K562 (cell line): ENCODE results near the gene DAPK1. TPM values are rescaled to one million over a fixed set of nuclear protein-coding genes. Genes with fewer than 3 reads are reported as not detected.
A peak's percentile ranks its signal among the peaks of the same experiment; 100 is the strongest.

Source experiments
- ATAC-seq: fragments of 200-7000 bp; cut with Tn5 transposase; 3 replicates; pipeline ENCODE4 v1.9.1; 2020; ENCODE audit warnings: moderate library complexity
- BruUV-seq: library from RNA; stranded (reverse); fragments of 400-500 nt; replicated peaks from 2 replicates; lab custom pipeline; 2021; lab: Mats Ljungman, UMichigan
- CTCF ChIA-PET: fragments of 300-600 bp; formaldehyde crosslinking; extraction: SDS; loops from one replicate; lab custom pipeline; 2021; ENCODE audit warnings: low intra/inter-chr PET ratio; lab: Yijun Ruan, JAX
- POLR2A ChIA-PET: fragments of 300-600, 350-650 bp; sonication (Branson Sonifier 250); formaldehyde crosslinking; extraction: SDS; loops from one replicate; lab custom pipeline; 2021; ENCODE audit warnings: antibody characterized with exemption, inconsistent platforms; lab: Yijun Ruan, JAX
- DNase-seq, 4 experiments: peaks; one replicate each; pipeline versions ENCODE4 v3.0.0 to v3.0.0-alpha.2; 2011 to 2018; ENCODE audit warnings: low spot score in 3 of 4, mixed read lengths in 3 of 4; ENCODE audit errors: extremely low read depth in 1 of 4
- FAIRE-seq: peaks from 2 replicates; lab custom pipeline; 2011; peaks lifted over from hg19 to GRCh38; lab: Jason Lieb, UNC
- H2AFZ ChIP-seq: 2 replicates; pipeline ENCODE4 v1.6.0; 2011; ENCODE audit warnings: low read depth, low read length, control low read depth, inconsistent platforms
- H3K27ac ChIP-seq: fragments of 200-600 bp; 3 replicates; pipeline ENCODE4 v1.8.0; 2011; ENCODE audit warnings: low read depth, mild to moderate bottlenecking, control low read depth, inconsistent platforms, low read length, moderate library complexity, mixed read lengths; ENCODE audit errors: extremely low read depth
- H3K27me3 ChIP-seq, 2 experiments: fragments of 300-600 bp in 1 of 2; 2 replicates in 1 of 2; 3 replicates in 1 of 2; pipeline versions ENCODE4 v1.6.0 to v1.8.0; 2011; ENCODE audit warnings: inconsistent platforms in 2 of 2, low read length in 2 of 2, mild to moderate bottlenecking in 1 of 2, mixed read lengths in 1 of 2, moderate library complexity in 1 of 2; ENCODE audit not compliant: control insufficient read depth in 2 of 2, insufficient read depth in 2 of 2
- H3K36me3 ChIP-seq: fragments of 300-600 bp; 3 replicates; pipeline ENCODE4 v1.8.0; 2011; ENCODE audit warnings: mild to moderate bottlenecking, low read length, inconsistent platforms; ENCODE audit not compliant: control insufficient read depth, insufficient read depth
- H3K4me1 ChIP-seq, 2 experiments: fragments of 200-600 bp in 1 of 2; replicated peaks in 1 of 2; 2 replicates in 1 of 2; 3 replicates in 1 of 2; pipeline versions ENCODE4 v1.5.1 to v1.8.0; 2011; ENCODE audit warnings: inconsistent platforms in 2 of 2, low read length in 2 of 2, mild to moderate bottlenecking in 1 of 2, mixed read lengths in 1 of 2, moderate library complexity in 1 of 2; ENCODE audit not compliant: control insufficient read depth in 2 of 2, insufficient read depth in 2 of 2
- H3K4me2 ChIP-seq: 2 replicates; pipeline ENCODE4 v1.6.1; 2011; ENCODE audit warnings: low read length, control low read depth, inconsistent platforms, mixed read lengths; ENCODE audit not compliant: insufficient read depth
- H3K4me3 ChIP-seq: fragments of 200-600 bp; sonication (generic), shearing (Covaris generic); 2 replicates; pipeline ENCODE4 v1.5.1; 2016; ENCODE audit warnings: control low read depth, inconsistent platforms
- H3K79me2 ChIP-seq: fragments of 200-600 bp; 3 replicates; pipeline ENCODE4 v1.8.0; 2011; ENCODE audit warnings: low read length, inconsistent platforms; ENCODE audit not compliant: control insufficient read depth, insufficient read depth
- H3K9ac ChIP-seq, 2 experiments: 2 replicates each; pipeline versions ENCODE4 v1.6.0 to v1.6.1; 2011; ENCODE audit warnings: low read depth in 2 of 2, low read length in 2 of 2, control low read depth in 1 of 2, inconsistent platforms in 1 of 2, mild to moderate bottlenecking in 1 of 2, mixed read lengths in 1 of 2; ENCODE audit not compliant: insufficient read depth in 1 of 2
- H3K9me1 ChIP-seq: one replicate; pipeline ENCODE4 v1.6.0; 2011; ENCODE audit warnings: inconsistent platforms, mild to moderate bottlenecking, low read length, moderate library complexity; ENCODE audit not compliant: control insufficient read depth, insufficient read depth
- H3K9me3 ChIP-seq: replicated peaks from 2 replicates; pipeline ENCODE4 v1.5.1; 2011; ENCODE audit warnings: low read depth, low read length, inconsistent platforms; ENCODE audit not compliant: control insufficient read depth, insufficient read depth
- H4K20me1 ChIP-seq: replicated peaks from 2 replicates; pipeline ENCODE4 v1.6.1; 2011; ENCODE audit warnings: low read length, inconsistent platforms, mixed read lengths; ENCODE audit not compliant: control insufficient read depth, insufficient read depth
- C11orf30 ChIP-seq: fragments of 450-650 bp; IDR thresholded peaks from 2 replicates; pipeline ENCODE4 v1.6.1; 2016; ENCODE audit warnings: low read depth, mild to moderate bottlenecking
- CC2D1A ChIP-seq: fragments of 450-650 bp; IDR thresholded peaks from 2 replicates; pipeline ENCODE4 v1.6.1; 2017; ENCODE audit warnings: mild to moderate bottlenecking
- KLF13 ChIP-seq: fragments of 450-650 bp; IDR thresholded peaks from 2 replicates; pipeline ENCODE4 v1.6.1; 2016; ENCODE audit warnings: missing genetic modification characterization, low read depth, mild to moderate bottlenecking, missing compliant biosample characterization, moderate library complexity, borderline replicate concordance
- POLR2G ChIP-seq: fragments of 200-400 bp; formaldehyde crosslinking; IDR thresholded peaks from 2 replicates; pipeline ENCODE4 v1.6.1; 2017; ENCODE audit warnings: low read depth, mild to moderate bottlenecking, antibody characterized with exemption, low read length, moderate library complexity
- RB1 ChIP-seq: fragments of 450-650 bp; IDR thresholded peaks from 2 replicates; pipeline ENCODE4 v1.6.1; 2017; ENCODE audit warnings: low read depth, mild to moderate bottlenecking
- RFX1 ChIP-seq: fragments of 450-650 bp; IDR thresholded peaks from 2 replicates; pipeline ENCODE4 v1.6.1; 2016; ENCODE audit warnings: mild to moderate bottlenecking, moderate library complexity
- SMARCC2 ChIP-seq: fragments of 450-650 bp; IDR thresholded peaks from 2 replicates; pipeline ENCODE4 v1.6.1; 2017; ENCODE audit warnings: antibody characterized with exemption, moderate library complexity, mild to moderate bottlenecking, low read depth
- ZNF316 ChIP-seq: fragments of 450-650 bp; IDR thresholded peaks from 2 replicates; pipeline ENCODE4 v1.6.1; 2016
- WGBS: fragments of 100-300 bp; shearing (Covaris generic); methylation state at CpG from one replicate; pipeline ENCODE4 v1.1.6; 2016; ENCODE audit warnings: low coverage, mixed read lengths; ENCODE audit not compliant: insufficient coverage; ENCODE audit errors: missing lambda C conversion rate; 5-methylcytosine and 5-hydroxymethylcytosine counted together
- in situ Hi-C: fragments of 300-500 bp; cut with MboI; formaldehyde crosslinking; loops from 4 replicates; pipeline ENCODE4 v1.15.0; 2018; ENCODE audit warnings: inconsistent platforms, mixed read lengths
- intact Hi-C: fragments of 100-400 bp; cut with micrococcal nuclease; formaldehyde crosslinking; loops from 2 replicates; pipeline ENCODE4 v1.14.2; 2022
- polyA plus RNA-seq, 8 experiments: library from polyadenylated mRNA; depleted of rRNA in 4 of 8; stranded (reverse) in 5 of 8; unstranded in 3 of 8; fragments of >200 nt; fragmentation: Nextera tagmentation in 2 of 8; fragmentation: Illumina TruSeq in 1 of 8; extraction: Ambion mirVana in 2 of 8; extraction: Trizol in 1 of 8; gene quantifications; 2 replicates each; pipeline versions ENCODE4 v1.2.1 to v1.2.3, GENCODE V29; 2011 to 2014; ENCODE audit warnings: inconsistent platforms in 1 of 8, missing spikeins in 1 of 8
- total RNA-seq, 7 experiments: library from RNA; depleted of rRNA in 6 of 7; stranded (reverse); fragments of >200 nt in 6 of 7; fragmentation: Illumina TruSeq in 2 of 7; extraction: Trizol in 2 of 7; gene quantifications; 2 replicates each; pipeline versions ENCODE4 v1.2.1 to v1.2.3, GENCODE V29; 2011 to 2021; ENCODE audit warnings: low replicate concordance in 1 of 7
- TF ChIP-seq, protein P1 (sequence below): sonication (generic); formaldehyde crosslinking; IDR thresholded peaks from 2 replicates; pipeline ENCODE4 v1.8.1; 2022; ENCODE audit warnings: missing genetic modification reagents
- TF ChIP-seq, protein P2 (sequence below): sonication (generic); formaldehyde crosslinking; IDR thresholded peaks from 2 replicates; pipeline ENCODE4 v1.8.1; 2023; ENCODE audit warnings: mild to moderate bottlenecking, missing genetic modification reagents

DAPK1 gene
- total and polyA plus RNA-seq, 9 of the 15 experiments (the other 6 are each of a cell fraction or from before 2014, with no cell fraction given) = 1.7 to 26.4 (median 15.8) TPM

DNA sequence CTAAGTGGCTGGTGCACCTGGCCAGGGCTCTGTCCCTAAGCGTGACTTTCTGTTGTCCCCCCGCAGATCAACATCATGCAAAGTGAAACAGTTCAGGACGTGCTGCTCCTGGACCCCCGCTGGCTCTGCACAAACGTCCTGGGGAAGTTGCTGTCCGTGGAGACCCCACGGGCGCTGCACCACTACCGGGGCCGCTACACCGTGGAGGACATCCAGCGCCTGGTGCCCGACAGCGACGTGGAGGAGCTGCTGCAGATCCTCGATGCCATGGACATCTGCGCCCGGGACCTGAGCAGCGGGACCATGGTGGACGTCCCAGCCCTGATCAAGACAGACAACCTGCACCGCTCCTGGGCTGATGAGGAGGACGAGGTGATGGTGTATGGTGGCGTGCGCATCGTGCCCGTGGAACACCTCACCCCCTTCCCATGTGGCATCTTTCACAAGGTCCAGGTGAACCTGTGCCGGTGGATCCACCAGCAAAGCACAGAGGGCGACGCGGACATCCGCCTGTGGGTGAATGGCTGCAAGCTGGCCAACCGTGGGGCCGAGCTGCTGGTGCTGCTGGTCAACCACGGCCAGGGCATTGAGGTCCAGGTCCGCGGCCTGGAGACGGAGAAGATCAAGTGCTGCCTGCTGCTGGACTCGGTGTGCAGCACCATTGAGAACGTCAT is 208.5 kb downstream of the DAPK1 start:
- in situ Hi-C loops (no loop called here), intact Hi-C loops (no loop called here)
- DNase-seq (no peak), FAIRE-seq (no peak), ATAC-seq (no peak)
- Histone ChIP-seq H3K9ac (no peak overlapping the region), H3K4me3 (no peak overlapping the region), H4K20me1 (no peaks in the 10 kb centered on the region), H3K27ac (no peak overlapping the region), H3K4me2 (no peak overlapping the region), H3K36me3 (peaks cover 24% of the 10 kb centered on the region; the same call in 2 of the 3 replicates), H2AFZ (no peak overlapping the region), H3K27me3 (no peaks in the 10 kb centered on the region), H3K79me2 (no peaks in the 10 kb centered on the region), H3K9me1 (no peaks in the 10 kb centered on the region), H3K9me3 (no peaks in the 10 kb centered on the region), H3K4me1 (peaks cover 3 to 15% of the 10 kb centered on the region in 2 experiments; a peak in 3 of 5 replicates)
- WGBS = 82% methylated on average over 16 of the region's 39 CpGs
- ChIA-PET CTCF (no interaction called here), POLR2A (interaction anchor here (1.1 kb wide), 1 partner anchor 197 kb away, joined by 3 read pairs; no protein-coding TSS in a partner anchor)
- BruUV-seq = no TSS peak
- TF ChIP-seq RB1 (no peak), POLR2G (0 out of 2 replicates have a peak, but pooled peaks have one; percentile 30)

DNA sequence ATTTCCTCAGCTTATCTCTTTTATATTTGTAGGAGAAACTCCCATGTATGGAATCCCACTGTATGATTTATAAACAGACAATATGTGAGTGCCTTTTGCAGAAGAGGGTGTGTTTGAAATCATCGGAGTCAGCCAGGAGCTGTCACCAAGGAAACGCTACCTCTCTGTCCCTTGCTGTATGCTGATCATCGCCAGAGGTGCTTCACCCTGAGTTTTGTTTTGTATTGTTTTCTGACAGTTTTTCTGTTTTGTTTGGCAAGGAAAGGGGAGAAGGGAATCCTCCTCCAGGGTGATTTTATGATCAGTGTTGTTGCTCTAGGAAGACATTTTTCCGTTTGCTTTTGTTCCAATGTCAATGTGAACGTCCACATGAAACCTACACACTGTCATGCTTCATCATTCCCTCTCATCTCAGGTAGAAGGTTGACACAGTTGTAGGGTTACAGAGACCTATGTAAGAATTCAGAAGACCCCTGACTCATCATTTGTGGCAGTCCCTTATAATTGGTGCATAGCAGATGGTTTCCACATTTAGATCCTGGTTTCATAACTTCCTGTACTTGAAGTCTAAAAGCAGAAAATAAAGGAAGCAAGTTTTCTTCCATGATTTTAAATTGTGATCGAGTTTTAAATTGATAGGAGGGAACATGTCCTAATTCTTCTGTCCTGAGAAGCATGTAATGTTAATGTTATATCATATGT is 210.3 kb downstream of the DAPK1 start:
- H3K27ac ChIP-seq = no peak overlapping the region
- CTCF ChIA-PET = no interaction called here
- FAIRE-seq (no peak), DNase-seq (no peak), ATAC-seq (no peak)
- no peak overlapping the region for H3K4me3 ChIP-seq
- intact Hi-C loops (no loop called here), in situ Hi-C loops (no loop called here)
- no peaks in the 10 kb centered on the region for H3K9me3 ChIP-seq
- TSS peak; percentile 31 for BruUV-seq
- no peaks in the 10 kb centered on the region for H3K27me3 ChIP-seq
- peaks cover under 1% of the 10 kb centered on the region for H3K9me1 ChIP-seq
- WGBS = 49% methylated on average over 6 of the region's 6 CpGs
- H4K20me1 ChIP-seq = no peaks in the 10 kb centered on the region
- H3K79me2 ChIP-seq = no peaks in the 10 kb centered on the region
- H3K36me3 ChIP-seq = peaks cover 20% of the 10 kb centered on the region; the same call in 2 of the 3 replicates
- no peak overlapping the region for H3K9ac ChIP-seq
- peaks cover 12 to 28% of the 10 kb centered on the region in 2 experiments; a peak in 4 of 5 replicates for H3K4me1 ChIP-seq
- POLR2A ChIA-PET = no interaction called here
- no peak overlapping the region for H2AFZ ChIP-seq
- no peak overlapping the region for H3K4me2 ChIP-seq
- TF ChIP-seq RFX1 = peak; percentile 9; the same call in 1 of the 2 replicates
- TF ChIP-seq ZNF316 = 0 out of 2 replicates have a peak, but pooled peaks have one; percentile 5
- TF ChIP-seq, protein P1, sequence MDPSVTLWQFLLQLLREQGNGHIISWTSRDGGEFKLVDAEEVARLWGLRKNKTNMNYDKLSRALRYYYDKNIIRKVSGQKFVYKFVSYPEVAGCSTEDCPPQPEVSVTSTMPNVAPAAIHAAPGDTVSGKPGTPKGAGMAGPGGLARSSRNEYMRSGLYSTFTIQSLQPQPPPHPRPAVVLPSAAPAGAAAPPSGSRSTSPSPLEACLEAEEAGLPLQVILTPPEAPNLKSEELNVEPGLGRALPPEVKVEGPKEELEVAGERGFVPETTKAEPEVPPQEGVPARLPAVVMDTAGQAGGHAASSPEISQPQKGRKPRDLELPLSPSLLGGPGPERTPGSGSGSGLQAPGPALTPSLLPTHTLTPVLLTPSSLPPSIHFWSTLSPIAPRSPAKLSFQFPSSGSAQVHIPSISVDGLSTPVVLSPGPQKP (CRISPR knock-in tag) = no peak
- no peak for TF ChIP-seq CC2D1A
- no peak for TF ChIP-seq KLF13 (tag)
- TF ChIP-seq, protein P2, sequence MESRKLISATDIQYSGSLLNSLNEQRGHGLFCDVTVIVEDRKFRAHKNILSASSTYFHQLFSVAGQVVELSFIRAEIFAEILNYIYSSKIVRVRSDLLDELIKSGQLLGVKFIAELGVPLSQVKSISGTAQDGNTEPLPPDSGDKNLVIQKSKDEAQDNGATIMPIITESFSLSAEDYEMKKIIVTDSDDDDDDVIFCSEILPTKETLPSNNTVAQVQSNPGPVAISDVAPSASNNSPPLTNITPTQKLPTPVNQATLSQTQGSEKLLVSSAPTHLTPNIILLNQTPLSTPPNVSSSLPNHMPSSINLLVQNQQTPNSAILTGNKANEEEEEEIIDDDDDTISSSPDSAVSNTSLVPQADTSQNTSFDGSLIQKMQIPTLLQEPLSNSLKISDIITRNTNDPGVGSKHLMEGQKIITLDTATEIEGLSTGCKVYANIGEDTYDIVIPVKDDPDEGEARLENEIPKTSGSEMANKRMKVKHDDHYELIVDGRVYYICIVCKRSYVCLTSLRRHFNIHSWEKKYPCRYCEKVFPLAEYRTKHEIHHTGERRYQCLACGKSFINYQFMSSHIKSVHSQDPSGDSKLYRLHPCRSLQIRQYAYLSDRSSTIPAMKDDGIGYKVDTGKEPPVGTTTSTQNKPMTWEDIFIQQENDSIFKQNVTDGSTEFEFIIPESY = no peak
- TF ChIP-seq C11orf30 = 0 out of 2 replicates have a peak, but pooled peaks have one; percentile 16
- TF ChIP-seq SMARCC2 = no peak
